Kidney glomerular epithelial cell (primary cell): ENCODE results near the gene CBFA2T3.

Experiments
- DNase-seq: peaks from one replicate; lab custom pipeline; 2025; lab: John Stamatoyannopoulos, UW

Gene CBFA2T3

GRCh38 chr16:88976366-88977017 lies 515 bp downstream of the CBFA2T3 start:
- no peak for DNase-seq

GRCh38 chr16:88975511-88976061 lies 1.4 kb downstream of the CBFA2T3 start:
- DNase-seq, result no peak

GRCh38 chr16:88974916-88975215 lies 2.1 kb downstream of the CBFA2T3 start:
- DNase-seq, result no peak

GRCh38 chr16:88974080-88974915 lies 2.7 kb downstream of the CBFA2T3 start:
- no peak for DNase-seq

GRCh38 chr16:88973415-88974050 lies 3.5 kb downstream of the CBFA2T3 start:
- no peak for DNase-seq

- no peak for DNase-seq
Measured at GRCh38 chr16:88973007-88973410, 4.0 kb downstream of the CBFA2T3 start.

- no peak for DNase-seq
Measured at GRCh38 chr16:88972349-88972748, 4.7 kb downstream of the CBFA2T3 start.

GRCh38 chr16:88971371-88972097 lies 5.5 kb downstream of the CBFA2T3 start:
- no peak for DNase-seq

- DNase-seq, result no peak
Measured at GRCh38 chr16:88970539-88971065, 6.4 kb downstream of the CBFA2T3 start.

GRCh38 chr16:88970050-88970449 lies 7.0 kb downstream of the CBFA2T3 start:
- no peak for DNase-seq

- DNase-seq, result no peak
Measured at GRCh38 chr16:88969361-88969831, 7.6 kb downstream of the CBFA2T3 start.

GRCh38 chr16:88968589-88969280 lies 8.3 kb downstream of the CBFA2T3 start:
- no peak for DNase-seq

GRCh38 chr16:88967830-88968588 lies 9.0 kb downstream of the CBFA2T3 start:
- DNase-seq, result no peak

GRCh38 chr16:88966986-88967829 lies 9.8 kb downstream of the CBFA2T3 start:
- no peak for DNase-seq

- DNase-seq, result no peak
Measured at GRCh38 chr16:88965826-88966480, 11.1 kb downstream of the CBFA2T3 start.

- no peak for DNase-seq
Measured at GRCh38 chr16:88965411-88965810, 11.6 kb downstream of the CBFA2T3 start.

- DNase-seq, result no peak
Measured at GRCh38 chr16:88964636-88965035, 12.4 kb downstream of the CBFA2T3 start.

GRCh38 chr16:88963583-88963982 lies 13.4 kb downstream of the CBFA2T3 start:
- DNase-seq, result no peak
